Neuron (in vitro differentiated cells): Measurements from ENCODE around the gene INTS11.

Source experiments
- H2AFZ ChIP-seq: one replicate; pipeline ENCODE4 v1.6.1; 2013; ENCODE audit warnings: low read depth, mild to moderate bottlenecking, inconsistent platforms, low read length, moderate library complexity
- H3K27me3 ChIP-seq: one replicate; pipeline ENCODE4 v1.6.1; 2013; ENCODE audit warnings: low read length; ENCODE audit not compliant: insufficient read depth
- H3K36me3 ChIP-seq: one replicate; pipeline ENCODE4 v1.6.1; 2013; ENCODE audit warnings: low read length; ENCODE audit not compliant: insufficient read depth
- H3K4me1 ChIP-seq: one replicate; pipeline ENCODE4 v1.6.1; 2013; ENCODE audit warnings: low read length; ENCODE audit not compliant: insufficient read depth
- H3K4me3 ChIP-seq: 2 replicates; pipeline ENCODE4 v1.5.1; 2013; ENCODE audit warnings: mild to moderate bottlenecking, low read length, moderate library complexity
- H3K9me3 ChIP-seq: one replicate; pipeline ENCODE4 v1.6.1; 2013; ENCODE audit warnings: low read length

INTS11 gene

DNA sequence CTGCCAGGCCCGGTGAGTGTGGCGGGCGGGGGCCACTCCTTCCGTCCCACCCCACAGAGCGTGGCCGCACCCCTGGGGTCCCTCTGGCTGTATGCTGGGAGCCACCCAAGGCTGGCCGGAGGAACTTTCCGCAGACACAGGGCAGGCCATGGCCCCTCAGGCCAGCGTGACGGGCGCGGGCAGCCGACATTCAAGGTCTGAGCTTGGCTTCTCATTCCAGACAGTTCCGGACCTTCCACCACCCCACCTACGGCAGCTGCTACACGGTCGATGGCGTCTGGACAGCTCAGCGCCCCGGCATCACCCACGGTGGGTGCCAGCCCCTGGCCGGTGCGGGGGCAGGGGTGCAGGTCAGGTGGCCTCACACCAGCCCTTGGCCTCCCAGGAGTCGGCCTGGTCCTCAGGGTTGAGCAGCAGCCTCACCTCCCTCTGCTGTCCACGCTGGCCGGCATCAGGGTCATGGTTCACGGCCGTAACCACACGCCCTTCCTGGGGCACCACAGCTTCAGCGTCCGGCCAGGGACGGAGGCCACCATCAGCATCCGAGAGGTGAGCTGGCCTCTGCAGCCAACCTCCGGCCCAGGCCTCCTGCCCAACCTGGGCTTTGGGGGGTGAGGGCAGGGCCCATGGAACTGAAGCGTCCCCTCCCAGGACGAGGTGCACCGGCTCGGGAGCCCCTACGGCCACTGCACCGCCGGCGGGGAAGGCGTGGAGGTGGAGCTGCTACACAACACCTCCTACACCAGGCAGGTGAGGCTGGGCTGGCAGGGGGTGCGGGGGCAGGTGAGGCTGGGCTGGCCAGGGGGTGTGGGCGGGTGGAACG is 37.0 kb downstream of the INTS11 start:
- no peak overlapping the region for H3K4me3 ChIP-seq
- no peaks in the 10 kb centered on the region for H3K4me1 ChIP-seq
- no peaks in the 10 kb centered on the region for H3K27me3 ChIP-seq
- H2AFZ ChIP-seq, result no peak overlapping the region
- no peaks in the 10 kb centered on the region for H3K9me3 ChIP-seq
- no peaks in the 10 kb centered on the region for H3K36me3 ChIP-seq

DNA sequence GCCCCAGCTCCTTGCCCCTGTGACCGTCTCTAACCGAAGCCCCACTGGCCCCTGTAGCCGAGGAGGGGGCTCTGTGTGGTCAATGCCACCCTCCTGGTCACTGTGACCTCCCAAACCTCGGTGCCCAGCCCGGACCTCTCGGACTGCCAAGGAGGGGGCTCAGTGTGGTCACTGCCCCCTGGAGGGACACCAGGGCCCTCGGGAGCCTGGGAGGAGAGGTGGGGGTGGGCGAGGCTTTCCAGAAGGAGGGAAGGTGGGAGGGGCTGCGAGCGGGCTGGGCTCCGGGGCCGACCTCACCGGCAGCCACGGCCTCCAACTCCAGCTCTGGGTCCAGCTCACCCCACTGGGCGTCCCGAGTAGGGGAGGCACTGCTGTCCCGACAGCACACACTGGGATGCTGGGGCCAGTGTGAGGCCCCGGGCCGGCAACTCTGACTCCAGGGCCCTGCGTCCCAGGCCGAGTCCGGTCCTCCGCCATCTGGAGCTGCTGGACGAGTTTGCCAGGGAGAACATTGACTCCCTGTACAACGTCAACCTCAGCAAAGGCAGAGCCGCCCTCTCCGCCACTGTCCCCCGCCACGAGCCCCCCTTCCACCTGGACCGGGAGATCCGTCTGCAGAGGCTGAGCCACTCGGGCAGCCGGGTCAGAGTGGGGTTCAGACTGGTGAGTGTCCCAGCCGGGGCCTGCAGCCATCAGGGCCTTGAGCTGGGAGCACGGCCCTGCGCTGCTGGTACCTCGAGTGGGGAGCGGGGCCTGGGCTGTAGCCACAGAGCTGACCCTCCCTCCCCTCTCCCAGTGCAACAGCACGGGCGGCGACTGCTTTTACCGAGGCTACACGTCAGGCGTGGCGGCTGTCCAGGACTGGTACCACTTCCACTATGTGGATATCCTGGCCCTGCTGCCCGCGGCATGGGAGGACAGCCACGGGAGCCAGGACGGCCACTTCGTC is 37.9 kb downstream of the INTS11 start:
- Histone ChIP-seq H3K9me3 (no peaks in the 10 kb centered on the region), H3K4me3 (no peak overlapping the region), H2AFZ (no peak overlapping the region), H3K27me3 (no peaks in the 10 kb centered on the region), H3K36me3 (no peaks in the 10 kb centered on the region), H3K4me1 (no peaks in the 10 kb centered on the region)

DNA sequence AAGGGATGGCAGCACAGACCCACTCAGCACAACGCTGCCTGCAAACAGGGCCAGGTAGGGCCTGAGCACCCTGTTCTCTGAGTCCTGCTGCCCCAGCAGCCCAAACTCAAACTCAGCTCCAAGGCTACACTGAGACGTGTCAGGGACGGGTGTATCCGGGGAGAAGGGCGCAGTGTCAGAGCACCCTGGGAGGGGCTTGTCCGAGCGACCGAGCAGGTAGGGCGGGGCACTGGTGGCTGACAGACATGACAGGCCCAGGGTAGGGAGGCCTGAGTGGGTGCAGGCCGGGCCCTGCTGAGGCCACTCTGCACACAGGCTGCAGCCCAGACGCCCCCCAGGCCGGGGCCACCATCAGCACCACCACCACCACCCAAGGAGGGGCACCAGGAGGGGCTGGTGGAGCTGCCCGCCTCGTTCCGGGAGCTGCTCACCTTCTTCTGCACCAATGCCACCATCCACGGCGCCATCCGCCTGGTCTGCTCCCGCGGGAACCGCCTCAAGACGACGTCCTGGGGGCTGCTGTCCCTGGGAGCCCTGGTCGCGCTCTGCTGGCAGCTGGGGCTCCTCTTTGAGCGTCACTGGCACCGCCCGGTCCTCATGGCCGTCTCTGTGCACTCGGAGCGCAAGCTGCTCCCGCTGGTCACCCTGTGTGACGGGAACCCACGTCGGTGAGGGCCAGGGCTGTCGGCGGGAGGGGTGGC is 38.7 kb downstream of the INTS11 start:
- Histone ChIP-seq H2AFZ (no peak overlapping the region), H3K9me3 (no peaks in the 10 kb centered on the region), H3K36me3 (no peaks in the 10 kb centered on the region), H3K4me3 (no peak overlapping the region), H3K27me3 (no peaks in the 10 kb centered on the region), H3K4me1 (no peaks in the 10 kb centered on the region)

DNA sequence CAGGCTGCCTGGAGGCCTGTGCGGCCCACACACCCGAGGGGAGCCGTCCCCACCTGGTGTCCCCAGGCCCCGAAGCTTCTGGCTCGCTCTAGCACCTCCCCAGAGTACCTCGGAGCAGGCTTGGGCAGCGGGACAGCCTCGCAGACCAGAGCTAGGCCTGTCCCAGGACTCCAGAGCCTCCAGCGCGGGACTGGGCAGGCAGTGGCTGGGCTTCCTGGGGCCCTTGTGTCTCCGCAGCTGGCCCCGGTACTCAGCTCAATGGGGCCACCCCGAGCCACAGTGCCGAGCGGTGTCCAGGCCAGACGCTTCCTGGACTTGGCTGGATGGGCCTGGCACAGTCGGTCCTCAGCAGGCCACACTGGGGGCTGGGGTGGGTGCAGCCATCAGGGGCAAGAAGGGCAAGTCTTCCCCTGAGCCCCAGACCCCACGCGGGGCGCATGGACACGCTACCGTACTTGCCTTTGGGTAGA is 39.3 kb downstream of the INTS11 start:
- H3K36me3 ChIP-seq, result no peaks in the 10 kb centered on the region
- no peaks in the 10 kb centered on the region for H3K9me3 ChIP-seq
- no peak overlapping the region for H2AFZ ChIP-seq
- H3K27me3 ChIP-seq, result no peaks in the 10 kb centered on the region
- no peaks in the 10 kb centered on the region for H3K4me1 ChIP-seq
- H3K4me3 ChIP-seq, result no peak overlapping the region

DNA sequence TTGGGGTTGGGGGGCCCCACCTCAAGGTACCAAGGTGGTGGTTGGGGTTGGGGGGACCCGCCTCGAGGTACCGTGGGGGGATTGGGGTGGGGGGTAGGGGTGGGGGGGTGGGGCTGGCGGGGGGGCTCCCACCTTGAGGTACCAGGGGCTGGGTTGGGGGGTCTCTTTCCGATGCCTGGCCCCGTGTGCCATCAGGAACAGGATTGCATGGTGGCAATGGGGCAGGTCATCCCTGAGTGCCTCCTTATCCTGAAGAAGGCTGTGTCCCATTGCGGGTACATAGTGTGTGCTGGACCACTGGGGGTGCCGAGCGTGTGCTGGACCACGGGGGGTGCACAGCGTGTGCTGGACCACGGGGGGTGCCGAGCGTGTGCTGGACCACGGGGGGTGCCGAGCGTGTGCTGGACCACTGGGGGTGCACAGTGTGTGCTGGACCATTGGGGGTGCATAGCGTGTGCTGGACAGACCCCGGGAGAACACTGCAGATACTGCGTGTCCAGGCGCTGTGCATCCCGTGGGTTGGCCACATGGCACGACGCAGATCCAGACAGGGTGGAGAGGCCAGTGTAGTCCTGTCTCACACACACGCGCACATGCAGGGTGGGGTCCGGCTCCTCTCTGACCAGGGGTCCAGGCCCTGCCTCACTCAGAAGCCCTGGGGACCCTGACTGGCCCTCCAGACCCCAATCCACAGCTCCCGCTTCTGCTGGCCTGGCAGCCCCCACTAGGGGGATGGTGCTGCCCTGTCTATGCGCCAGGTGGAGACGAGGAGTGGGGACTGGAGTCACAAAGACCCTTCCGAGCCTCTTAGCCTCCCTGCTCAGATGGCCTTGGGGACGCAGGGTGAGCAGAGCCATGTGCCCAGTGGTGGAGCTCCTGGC is 40.0 kb downstream of the INTS11 start:
- no peaks in the 10 kb centered on the region for H3K4me1 ChIP-seq
- H3K4me3 ChIP-seq, result no peak overlapping the region

DNA sequence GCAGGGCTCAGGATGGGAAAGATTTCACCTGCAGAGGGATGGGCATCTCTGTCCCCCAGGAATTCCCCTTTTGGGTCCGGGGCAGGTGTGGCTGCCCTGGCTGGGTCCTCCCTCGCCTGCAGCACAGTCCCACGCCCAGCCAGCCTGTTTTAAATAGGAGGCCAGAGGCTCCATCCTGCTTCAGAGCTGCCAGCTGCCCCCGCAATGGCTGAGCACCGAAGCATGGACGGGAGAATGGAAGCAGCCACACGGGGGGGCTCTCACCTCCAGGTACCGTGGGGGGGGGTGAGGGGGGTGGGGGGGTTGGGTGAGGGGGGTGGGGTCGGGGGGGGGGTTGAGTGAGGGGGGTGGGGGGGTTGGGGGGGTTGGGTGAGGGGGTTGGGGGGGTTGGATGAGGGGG is 40.6 kb downstream of the INTS11 start:
- Histone ChIP-seq H3K27me3 (no peaks in the 10 kb centered on the region), H3K9me3 (no peaks in the 10 kb centered on the region), H3K4me1 (no peaks in the 10 kb centered on the region), H3K36me3 (no peaks in the 10 kb centered on the region), H2AFZ (no peak overlapping the region), H3K4me3 (no peak overlapping the region)

More for the DNA sequence above, 40.0 kb downstream of the INTS11 start:
- no peaks in the 10 kb centered on the region for H3K27me3 ChIP-seq
- no peak overlapping the region for H2AFZ ChIP-seq
- H3K9me3 ChIP-seq, result no peaks in the 10 kb centered on the region
- no peaks in the 10 kb centered on the region for H3K36me3 ChIP-seq

DNA sequence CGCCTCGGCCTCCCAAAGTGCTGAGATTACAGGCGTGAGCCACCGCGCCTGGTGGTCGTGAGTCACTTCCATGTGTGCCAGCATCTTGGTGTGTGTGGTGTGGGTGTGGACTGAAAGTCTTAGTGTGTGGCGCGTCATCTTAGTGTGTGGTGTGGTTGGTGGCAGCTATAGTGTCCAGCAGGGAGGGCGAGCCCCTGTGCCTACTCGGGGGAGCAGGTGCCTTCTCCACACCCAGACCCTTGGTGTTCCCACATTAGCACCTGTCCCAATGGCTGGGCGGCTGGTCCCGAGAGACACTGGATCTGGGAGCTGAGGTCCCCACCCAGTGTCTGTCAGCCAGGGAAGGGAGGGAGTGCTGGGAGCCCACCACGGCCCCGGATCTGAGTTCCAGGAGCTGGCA is 41.5 kb downstream of the INTS11 start:
- Histone ChIP-seq H3K27me3 (no peaks in the 10 kb centered on the region), H3K36me3 (no peaks in the 10 kb centered on the region)

DNA sequence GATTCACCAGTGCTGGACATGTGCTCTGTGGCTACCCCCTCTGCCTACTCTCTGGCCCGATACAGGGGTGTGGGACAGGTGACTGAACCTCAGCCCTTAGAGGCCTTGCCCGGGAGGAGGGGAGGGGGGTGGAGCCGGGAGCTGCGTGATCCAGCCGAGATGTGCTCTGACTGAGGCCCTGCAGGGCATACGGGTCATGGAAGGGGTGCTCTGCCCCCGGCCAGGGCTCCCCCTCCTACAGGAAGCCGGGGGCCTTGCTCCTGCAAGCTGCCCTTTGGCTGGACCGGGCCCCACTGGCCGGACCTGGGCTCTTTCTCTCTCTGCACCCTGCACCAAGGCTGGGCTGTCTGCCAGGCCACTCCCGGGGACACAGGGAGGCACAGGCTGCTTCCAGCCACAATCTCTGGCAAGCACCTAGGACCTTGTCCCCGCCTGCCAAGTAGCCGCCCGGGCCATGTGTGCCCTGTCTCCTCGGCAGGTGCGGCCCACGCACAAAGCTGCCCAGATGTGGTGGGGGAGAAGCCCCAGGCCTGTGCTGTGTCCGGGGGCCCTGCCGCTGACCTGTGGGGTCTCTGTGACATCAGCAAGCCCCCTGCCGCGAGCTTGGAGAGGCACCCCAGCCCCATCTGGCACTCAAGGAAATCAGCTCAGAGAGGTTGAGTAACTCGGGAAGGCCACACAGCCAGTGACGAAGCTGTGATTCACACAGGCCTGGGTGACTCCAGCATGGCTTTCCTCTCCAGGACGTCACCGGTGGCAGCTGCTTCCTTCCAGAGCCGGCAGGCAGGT is 42.7 kb downstream of the INTS11 start:
- Histone ChIP-seq H3K9me3 (no peaks in the 10 kb centered on the region), H2AFZ (no peak overlapping the region), H3K4me3 (no peak overlapping the region), H3K4me1 (no peaks in the 10 kb centered on the region), H3K27me3 (no peaks in the 10 kb centered on the region), H3K36me3 (no peaks in the 10 kb centered on the region)

More for the DNA sequence above, 41.5 kb downstream of the INTS11 start:
- no peaks in the 10 kb centered on the region for H3K4me1 ChIP-seq
- no peak overlapping the region for H2AFZ ChIP-seq
- H3K4me3 ChIP-seq, result no peak overlapping the region
- H3K9me3 ChIP-seq, result no peaks in the 10 kb centered on the region

DNA sequence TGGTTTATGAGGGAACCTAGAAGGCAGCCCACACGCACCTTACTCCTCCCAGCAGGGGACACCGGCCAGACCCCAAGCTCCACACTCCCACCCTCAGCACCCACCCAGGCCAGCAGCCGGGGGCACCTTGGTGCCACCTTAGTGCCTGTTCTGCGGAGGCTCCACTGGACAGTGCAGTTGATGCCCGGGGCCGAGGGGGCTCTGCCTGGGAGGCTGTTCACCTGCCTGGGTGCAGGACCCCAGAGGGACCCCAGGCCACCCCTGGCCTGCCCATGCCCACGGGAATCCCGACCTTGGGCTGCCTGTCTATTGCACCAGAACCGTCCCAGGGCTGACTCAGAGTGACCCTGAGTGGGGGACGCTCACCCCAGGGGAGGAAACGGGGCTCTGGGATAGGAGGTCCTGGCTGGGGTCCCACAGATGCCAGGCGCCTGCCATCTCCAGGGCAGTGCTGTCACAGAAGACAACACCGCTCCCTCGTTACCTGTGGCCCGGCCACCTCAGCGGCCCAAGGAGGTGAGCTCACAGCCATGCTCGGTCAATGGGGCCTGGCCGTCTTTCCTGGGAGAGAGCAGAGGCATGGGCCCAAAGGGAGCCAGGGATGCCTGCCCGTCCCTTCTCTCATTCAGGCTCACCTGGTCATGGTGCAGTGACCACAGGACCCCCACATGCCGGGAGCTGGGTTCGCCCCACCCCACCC is 43.5 kb downstream of the INTS11 start:
- no peak overlapping the region for H2AFZ ChIP-seq
- no peaks in the 10 kb centered on the region for H3K27me3 ChIP-seq
- no peaks in the 10 kb centered on the region for H3K36me3 ChIP-seq
- H3K4me3 ChIP-seq, result no peak overlapping the region
- H3K9me3 ChIP-seq, result no peaks in the 10 kb centered on the region
- no peaks in the 10 kb centered on the region for H3K4me1 ChIP-seq

DNA sequence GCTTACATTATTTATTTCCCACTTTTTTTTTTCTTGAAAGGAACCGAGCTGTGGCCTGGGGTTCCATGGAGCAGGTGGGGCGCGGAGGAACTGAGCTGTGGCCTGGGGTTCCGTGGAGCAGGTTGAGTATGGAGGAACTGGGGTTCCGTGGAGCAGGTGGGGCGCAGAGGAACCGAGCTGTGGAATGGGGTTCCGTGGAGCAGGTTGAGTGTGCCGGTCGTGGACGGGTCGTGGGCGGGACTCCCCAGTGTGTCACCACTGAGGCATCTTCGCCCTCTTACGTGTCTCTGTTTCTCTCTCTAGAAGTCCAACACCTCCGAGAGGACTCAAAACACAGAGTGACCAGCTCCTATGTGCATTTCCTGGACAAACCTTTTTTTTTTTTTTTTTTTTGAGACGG is 45.4 kb downstream of the INTS11 start:
- H3K4me1 ChIP-seq, result peaks cover 7% of the 10 kb centered on the region
- no peak overlapping the region for H3K4me3 ChIP-seq
- no peak overlapping the region for H2AFZ ChIP-seq
- H3K27me3 ChIP-seq, result no peaks in the 10 kb centered on the region
- H3K9me3 ChIP-seq, result no peaks in the 10 kb centered on the region
- H3K36me3 ChIP-seq, result no peaks in the 10 kb centered on the region

DNA sequence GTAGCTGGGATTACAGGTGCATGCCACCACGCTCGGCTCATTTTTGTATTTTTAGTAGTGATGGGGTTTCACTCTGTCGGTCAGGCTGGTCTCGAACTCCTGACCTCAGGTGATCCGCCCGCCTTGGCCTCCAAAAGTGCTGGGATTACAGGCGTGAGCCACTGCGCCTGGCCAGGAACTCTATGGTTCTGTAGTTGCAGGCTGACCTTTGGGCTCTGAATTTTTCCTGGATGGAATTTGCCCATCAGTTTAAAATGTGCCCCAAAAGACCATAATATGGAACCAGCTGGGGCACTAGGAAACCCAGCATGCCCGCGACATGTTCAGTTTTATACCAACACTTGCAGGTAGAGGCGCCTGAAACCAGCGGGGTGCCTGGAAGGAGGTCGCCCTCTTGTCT is 45.8 kb downstream of the INTS11 start:
- Histone ChIP-seq H3K4me3 (no peak overlapping the region), H2AFZ (no peak overlapping the region), H3K4me1 (peaks cover 7% of the 10 kb centered on the region), H3K9me3 (no peaks in the 10 kb centered on the region), H3K36me3 (no peaks in the 10 kb centered on the region), H3K27me3 (no peaks in the 10 kb centered on the region)
